Measurements from ENCODE around the gene NUDT3.

Gene NUDT3

DNA sequence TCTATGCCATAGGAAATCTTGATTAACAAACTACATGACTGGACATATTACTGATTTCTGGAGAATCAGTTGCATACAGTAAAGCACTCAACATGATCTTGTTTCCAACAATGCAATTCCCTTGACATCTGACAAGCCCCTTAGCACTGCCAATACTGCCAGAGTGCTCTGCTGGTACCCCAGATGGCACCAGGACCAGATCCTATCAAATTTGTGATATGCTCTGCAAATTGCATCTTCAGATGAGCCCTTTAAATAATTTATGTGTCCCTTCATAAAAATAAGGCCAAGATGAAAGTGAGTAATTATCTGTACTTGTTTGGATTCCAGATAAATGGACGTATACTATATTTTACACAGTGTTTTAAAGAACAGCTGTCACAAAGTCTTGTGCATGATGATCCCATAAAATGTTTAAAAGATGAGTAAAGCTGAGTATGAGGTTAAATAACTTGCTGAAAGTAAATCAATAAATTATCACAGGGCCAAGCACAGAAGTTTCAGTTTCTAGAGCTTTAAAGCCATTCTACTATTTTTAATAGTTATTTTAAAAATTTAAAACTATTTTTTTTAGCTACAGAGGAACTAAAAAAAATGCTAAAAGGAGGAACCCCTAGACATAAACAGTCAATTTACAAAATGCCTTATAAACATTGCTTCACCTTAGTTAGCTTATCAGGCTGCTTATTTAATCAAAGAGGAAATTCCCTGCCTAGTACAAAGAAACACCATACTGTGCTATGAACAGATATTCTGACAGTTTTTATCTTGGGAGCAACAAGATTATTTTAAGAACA, 42.1 kb downstream of the NUDT3 start:
- Histone ChIP-seq H3K9ac (ENCODE audit: low read depth, low read length) (no peak overlapping the region), H3K27me3 (ENCODE audit: insufficient read depth, low read length) (no peaks in the 10 kb centered on the region), H3K4me1 (ENCODE audit: insufficient read depth, low read length) (no peaks in the 10 kb centered on the region), H3K36me3 (ENCODE audit: insufficient read depth, low read depth, low read length) (no peaks in the 10 kb centered on the region), H3K4me3 (ENCODE audit: low read length) (no peak overlapping the region), H3K9me3 (ENCODE audit: insufficient read depth, low read depth, low read length) (no peaks in the 10 kb centered on the region), H3K27ac (ENCODE audit: low read length) (no peak overlapping the region)

GRCh38 chr6:34349211-34349610, 43.3 kb downstream of the NUDT3 start:
- no peaks in the 10 kb centered on the region for H3K27me3 ChIP-seq (ENCODE audit: insufficient read depth, low read length)
- no peaks in the 10 kb centered on the region for H3K4me1 ChIP-seq (ENCODE audit: insufficient read depth, low read length)
- no peaks in the 10 kb centered on the region for H3K36me3 ChIP-seq (ENCODE audit: insufficient read depth, low read depth, low read length)
- H3K9me3 ChIP-seq (ENCODE audit: insufficient read depth, low read depth, low read length), result no peaks in the 10 kb centered on the region
- H3K4me3 ChIP-seq (ENCODE audit: low read length), result no peak overlapping the region
- H3K27ac ChIP-seq (ENCODE audit: low read length), result no peak overlapping the region
- no peak overlapping the region for H3K9ac ChIP-seq (ENCODE audit: low read depth, low read length)

- Histone ChIP-seq H3K9ac (ENCODE audit: low read depth, low read length) (no peak overlapping the region), H3K4me3 (ENCODE audit: low read length) (no peak overlapping the region), H3K27me3 (ENCODE audit: insufficient read depth, low read length) (no peaks in the 10 kb centered on the region), H3K27ac (ENCODE audit: low read length) (no peak overlapping the region), H3K36me3 (ENCODE audit: insufficient read depth, low read depth, low read length) (no peaks in the 10 kb centered on the region), H3K9me3 (ENCODE audit: insufficient read depth, low read depth, low read length) (no peaks in the 10 kb centered on the region), H3K4me1 (ENCODE audit: insufficient read depth, low read length) (no peaks in the 10 kb centered on the region)
Observed at GRCh38 chr6:34347303-34347702, 45.2 kb downstream of the NUDT3 start.

DNA sequence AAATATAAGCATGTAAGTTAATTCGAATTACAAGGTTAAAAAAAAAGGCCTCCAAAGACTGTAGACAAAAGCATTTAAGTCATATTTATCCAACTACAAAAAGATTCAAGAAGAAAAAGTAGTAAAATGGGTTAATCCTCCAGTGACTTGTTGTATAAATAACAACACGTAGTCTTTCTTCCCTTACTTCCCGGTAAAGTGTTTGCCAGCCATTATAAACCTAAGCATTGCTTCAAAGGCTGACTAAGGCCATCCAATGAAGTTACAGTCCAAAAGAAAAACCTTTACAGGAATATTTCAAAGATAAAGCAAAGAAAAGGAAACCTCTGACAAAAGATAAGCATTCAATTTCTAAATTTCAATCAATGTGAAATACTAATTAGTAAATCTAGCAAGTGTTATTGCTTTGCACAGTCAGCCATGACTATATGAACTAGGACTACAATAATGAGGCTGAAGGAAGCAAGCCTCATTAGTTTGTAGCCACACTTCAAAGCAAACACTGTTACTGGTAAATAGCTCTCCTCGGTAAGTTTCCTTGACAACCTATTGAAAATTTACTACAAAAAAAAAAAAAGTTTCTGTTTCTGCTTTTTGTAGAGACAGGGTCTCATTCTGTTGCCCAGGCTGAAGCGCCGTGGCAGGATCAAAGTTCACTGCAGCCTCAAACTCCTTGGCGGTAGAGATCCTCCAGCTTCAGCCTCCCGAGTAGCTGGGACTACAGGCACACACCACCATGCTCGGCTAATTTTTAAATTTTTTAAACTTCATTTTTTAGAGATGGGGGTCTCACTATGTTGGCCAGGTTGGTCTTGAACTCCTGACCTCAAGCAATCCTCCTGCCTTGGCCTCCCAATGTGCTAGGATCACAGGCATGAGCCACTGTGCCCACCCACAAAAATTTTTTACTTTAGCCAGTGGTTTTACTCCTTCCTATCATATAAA, 46.0 kb downstream of the NUDT3 start:
- Histone ChIP-seq H3K4me1 (ENCODE audit: insufficient read depth, low read length) (no peaks in the 10 kb centered on the region), H3K9ac (ENCODE audit: low read depth, low read length) (no peak overlapping the region), H3K27ac (ENCODE audit: low read length) (no peak overlapping the region), H3K4me3 (ENCODE audit: low read length) (no peak overlapping the region), H3K9me3 (ENCODE audit: insufficient read depth, low read depth, low read length) (no peaks in the 10 kb centered on the region), H3K36me3 (ENCODE audit: insufficient read depth, low read depth, low read length) (peaks cover 4% of the 10 kb centered on the region; the same call in 1 of the 2 replicates), H3K27me3 (ENCODE audit: insufficient read depth, low read length) (no peaks in the 10 kb centered on the region)

DNA sequence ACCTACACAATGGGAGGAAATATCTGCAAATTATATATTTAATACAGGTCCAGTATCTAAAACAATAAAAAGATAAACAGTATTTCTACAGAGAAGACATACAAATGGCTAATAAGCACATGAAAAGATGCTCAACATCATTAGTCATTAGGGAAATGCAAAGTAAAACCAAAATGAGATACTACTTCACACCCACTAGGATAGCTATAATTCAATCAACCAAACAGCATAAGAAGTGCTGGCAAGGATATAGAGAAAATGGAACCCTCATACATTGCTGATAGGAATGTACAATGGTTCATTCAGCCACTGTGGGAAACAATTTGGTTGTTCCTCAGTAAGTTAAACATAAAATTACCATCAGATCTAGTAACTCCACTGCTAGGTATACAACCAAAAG, 48.7 kb downstream of the NUDT3 start:
- Histone ChIP-seq H3K4me1 (ENCODE audit: insufficient read depth, low read length) (no peaks in the 10 kb centered on the region), H3K27me3 (ENCODE audit: insufficient read depth, low read length) (no peaks in the 10 kb centered on the region), H3K36me3 (ENCODE audit: insufficient read depth, low read depth, low read length) (peaks cover 14% of the 10 kb centered on the region; the same call in 1 of the 2 replicates), H3K9me3 (ENCODE audit: insufficient read depth, low read depth, low read length) (no peaks in the 10 kb centered on the region), H3K9ac (ENCODE audit: low read depth, low read length) (no peak overlapping the region), H3K4me3 (ENCODE audit: low read length) (no peak overlapping the region), H3K27ac (ENCODE audit: low read length) (no peak overlapping the region)

GRCh38 chr6:34342247-34342646, 50.2 kb downstream of the NUDT3 start:
- no peak overlapping the region for H3K4me3 ChIP-seq (ENCODE audit: low read length)
- no peaks in the 10 kb centered on the region for H3K9me3 ChIP-seq (ENCODE audit: insufficient read depth, low read depth, low read length)
- H3K27me3 ChIP-seq (ENCODE audit: insufficient read depth, low read length), result no peaks in the 10 kb centered on the region
- H3K4me1 ChIP-seq (ENCODE audit: insufficient read depth, low read length), result peaks cover 4% of the 10 kb centered on the region; the same call in 1 of the 2 replicates
- no peak overlapping the region for H3K27ac ChIP-seq (ENCODE audit: low read length)
- no peak overlapping the region for H3K9ac ChIP-seq (ENCODE audit: low read depth, low read length)
- H3K36me3 ChIP-seq (ENCODE audit: insufficient read depth, low read depth, low read length), result peaks cover 14% of the 10 kb centered on the region; the same call in 1 of the 2 replicates

DNA sequence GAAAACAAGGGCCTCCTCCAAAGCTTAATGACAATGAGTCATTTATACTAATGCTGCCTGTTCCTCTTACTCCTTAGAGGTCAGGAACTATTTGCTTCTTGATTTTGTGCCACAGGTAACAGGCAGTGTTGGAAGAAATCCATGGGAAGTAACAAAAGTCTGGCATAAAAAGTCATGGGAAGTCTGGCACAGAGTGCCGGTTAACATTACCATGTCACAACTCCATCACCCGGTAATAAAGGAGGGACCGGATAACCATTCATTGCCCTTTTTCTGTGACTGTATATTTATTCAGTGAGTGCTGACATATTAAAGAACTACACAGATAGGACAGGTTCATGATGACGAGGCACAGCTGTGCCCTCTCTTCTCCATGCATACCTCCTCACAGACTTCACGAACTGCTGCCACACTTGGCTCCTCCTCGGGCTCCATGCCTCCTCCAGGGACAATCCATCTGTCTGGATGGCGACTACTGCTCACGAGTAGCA, 50.9 kb downstream of the NUDT3 start:
- Histone ChIP-seq H3K27me3 (ENCODE audit: insufficient read depth, low read length) (no peaks in the 10 kb centered on the region), H3K4me3 (ENCODE audit: low read length) (no peak overlapping the region), H3K36me3 (ENCODE audit: insufficient read depth, low read depth, low read length) (peaks cover 14% of the 10 kb centered on the region; the same call in 1 of the 2 replicates), H3K9me3 (ENCODE audit: insufficient read depth, low read depth, low read length) (no peaks in the 10 kb centered on the region), H3K27ac (ENCODE audit: low read length) (no peak overlapping the region), H3K9ac (ENCODE audit: low read depth, low read length) (no peak overlapping the region), H3K4me1 (ENCODE audit: insufficient read depth, low read length) (peaks cover 4% of the 10 kb centered on the region; the same call in 1 of the 2 replicates)

DNA sequence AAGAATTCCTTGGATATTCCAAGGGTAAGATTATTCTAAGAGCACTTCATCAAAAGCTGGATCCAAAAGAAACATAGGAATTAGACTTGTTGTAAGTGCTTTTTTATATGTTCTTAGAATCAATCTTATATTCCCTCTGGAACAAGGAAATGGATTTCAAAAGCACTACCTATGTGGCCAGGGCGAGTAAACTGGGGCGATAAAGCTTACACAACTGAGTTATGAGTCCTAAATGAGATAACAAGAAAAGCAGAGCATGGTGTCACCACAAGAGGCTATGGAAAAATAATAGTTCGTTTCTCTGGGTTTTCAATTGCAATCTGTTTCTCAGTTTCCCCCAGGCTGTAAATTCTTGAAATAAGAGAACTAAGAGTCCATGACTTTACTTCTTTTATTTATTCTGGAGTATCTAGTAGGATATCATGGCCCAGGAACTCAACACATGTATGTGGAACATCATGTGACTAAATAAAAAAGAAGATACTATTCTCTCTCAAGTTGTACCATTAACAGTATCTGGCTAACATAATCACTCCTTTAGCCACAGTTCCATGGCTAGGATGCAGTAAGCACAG, 51.5 kb downstream of the NUDT3 start:
- no peaks in the 10 kb centered on the region for H3K27me3 ChIP-seq (ENCODE audit: insufficient read depth, low read length)
- peaks cover 17% of the 10 kb centered on the region for H3K36me3 ChIP-seq (ENCODE audit: insufficient read depth, low read depth, low read length)
- H3K27ac ChIP-seq (ENCODE audit: low read length), result no peak overlapping the region
- no peaks in the 10 kb centered on the region for H3K9me3 ChIP-seq (ENCODE audit: insufficient read depth, low read depth, low read length)
- H3K4me3 ChIP-seq (ENCODE audit: low read length), result no peak overlapping the region
- H3K9ac ChIP-seq (ENCODE audit: low read depth, low read length), result no peak overlapping the region
- H3K4me1 ChIP-seq (ENCODE audit: insufficient read depth, low read length), result peaks cover 4% of the 10 kb centered on the region; the same call in 1 of the 2 replicates

- no peak overlapping the region for H3K4me3 ChIP-seq (ENCODE audit: low read length)
- H3K27me3 ChIP-seq (ENCODE audit: insufficient read depth, low read length), result no peaks in the 10 kb centered on the region
- no peak overlapping the region for H3K27ac ChIP-seq (ENCODE audit: low read length)
- H3K4me1 ChIP-seq (ENCODE audit: insufficient read depth, low read length), result peaks cover 4% of the 10 kb centered on the region; the same call in 1 of the 2 replicates
- H3K9me3 ChIP-seq (ENCODE audit: insufficient read depth, low read depth, low read length), result no peaks in the 10 kb centered on the region
- H3K9ac ChIP-seq (ENCODE audit: low read depth, low read length), result no peak overlapping the region
- H3K36me3 ChIP-seq (ENCODE audit: insufficient read depth, low read depth, low read length), result peaks cover 17% of the 10 kb centered on the region
Observed at GRCh38 chr6:34340394-34340793, 52.1 kb downstream of the NUDT3 start.

- Histone ChIP-seq H3K4me1 (ENCODE audit: insufficient read depth, low read length) (peaks cover 4% of the 10 kb centered on the region; the same call in 1 of the 2 replicates), H3K36me3 (ENCODE audit: insufficient read depth, low read depth, low read length) (peaks cover 18% of the 10 kb centered on the region), H3K9ac (ENCODE audit: low read depth, low read length) (no peak overlapping the region), H3K9me3 (ENCODE audit: insufficient read depth, low read depth, low read length) (no peaks in the 10 kb centered on the region), H3K27me3 (ENCODE audit: insufficient read depth, low read length) (no peaks in the 10 kb centered on the region), H3K4me3 (ENCODE audit: low read length) (no peak overlapping the region), H3K27ac (ENCODE audit: low read length) (no peak overlapping the region)
Observed at GRCh38 chr6:34339971-34340370, 52.5 kb downstream of the NUDT3 start.

GRCh38 chr6:34339432-34339831, 53.0 kb downstream of the NUDT3 start:
- Histone ChIP-seq H3K9ac (ENCODE audit: low read depth, low read length) (no peak overlapping the region), H3K9me3 (ENCODE audit: insufficient read depth, low read depth, low read length) (no peaks in the 10 kb centered on the region), H3K4me3 (ENCODE audit: low read length) (no peak overlapping the region), H3K27me3 (ENCODE audit: insufficient read depth, low read length) (no peaks in the 10 kb centered on the region), H3K36me3 (ENCODE audit: insufficient read depth, low read depth, low read length) (peaks cover 19% of the 10 kb centered on the region), H3K27ac (ENCODE audit: low read length) (no peak overlapping the region), H3K4me1 (ENCODE audit: insufficient read depth, low read length) (peaks cover 4% of the 10 kb centered on the region; the same call in 1 of the 2 replicates)

All from iPS-20b (cell line).